Transverse colon (tissue), 4 donors: ENCODE measurements around the gene PLXNB2.

Experiments
- CTCF ChIP-seq, 5 experiments: fragments of 200-600 bp in 3 of 5; fragments of 450-650 bp in 2 of 5; sonication (generic) in 3 of 5; IDR thresholded peaks; 1 replicate in 2 of 5; 2 replicates in 3 of 5; pipeline ENCODE4 v1.5.1; 2016 to 2017; ENCODE audit warnings: antibody characterized with exemption in 5 of 5, inconsistent platforms in 3 of 5, mild to moderate bottlenecking in 2 of 5, moderate library complexity in 1 of 5
- EP300 ChIP-seq: sonication (generic); formaldehyde crosslinking; IDR thresholded peaks from one replicate; pipeline ENCODE4 v1.6.1; 2017; ENCODE audit warnings: antibody characterized with exemption, low read depth
- POLR2A ChIP-seq: fragments of 450-650 bp; IDR thresholded peaks from one replicate; pipeline ENCODE4 v1.6.1; 2016; ENCODE audit warnings: antibody characterized with exemption, mild to moderate bottlenecking, moderate library complexity
- POLR2AphosphoS5 ChIP-seq, 3 donors: sonication (generic); formaldehyde crosslinking; IDR thresholded peaks; one replicate each; pipeline ENCODE4 v1.6.1; 2016; ENCODE audit warnings: antibody characterized with exemption in 3 of 3

GRCh38 chr22:50326225-50326955 lies 18.9 kb upstream of the PLXNB2 start:
- TF ChIP-seq CTCF (IDR thresholded peaks at IDR 0.05), result no peak
- TF ChIP-seq EP300, result no peak
- TF ChIP-seq POLR2AphosphoS5 (IDR thresholded peaks at IDR 0.05), result no peak
- no peak for TF ChIP-seq POLR2A
